Sigmoid colon (tissue), 4 donors: ENCODE results near the gene MT1F.

Experiments used
- CTCF ChIP-seq, 4 experiments: fragments of 450-650 bp in 3 of 4; fragments of 200-600 bp in 1 of 4; IDR thresholded peaks; one replicate each; pipeline ENCODE4 v1.5.1; 2016 to 2019; ENCODE audit warnings: antibody characterized with exemption in 4 of 4, mild to moderate bottlenecking in 3 of 4, moderate library complexity in 2 of 4
- EP300 ChIP-seq, 4 donors: sonication (generic); formaldehyde crosslinking; IDR thresholded peaks; one replicate each; pipeline ENCODE4 v1.6.1; 2017; ENCODE audit warnings: antibody characterized with exemption in 4 of 4
- POLR2A ChIP-seq, 2 donors: fragments of 450-650 bp; IDR thresholded peaks; one replicate each; pipeline ENCODE4 v1.6.1; 2016; ENCODE audit warnings: antibody characterized with exemption in 2 of 2, mild to moderate bottlenecking in 2 of 2, moderate library complexity in 2 of 2

GRCh38 chr16:56652600-56652999 lies 5.2 kb upstream of the MT1F start:
- no peak for TF ChIP-seq CTCF (IDR thresholded peaks at IDR 0.05)
- TF ChIP-seq EP300 (IDR thresholded peaks at IDR 0.05): no peak
- TF ChIP-seq POLR2A (IDR thresholded peaks at IDR 0.05): no peak
